Skeletal muscle tissue (tissue), 4 donors: ENCODE data around the gene ADGRF4. TPM values are rescaled to one million over a fixed set of nuclear protein-coding genes. Genes with fewer than 3 reads are reported as not detected.

ENCODE experiments used
- H3K27ac ChIP-seq: one replicate; pipeline ENCODE4 v1.7.0; 2013; ENCODE audit warnings: mild to moderate bottlenecking, low read depth, low read length, inconsistent platforms
- H3K27me3 ChIP-seq, 3 donors: one replicate each; pipeline ENCODE4 v1.7.0; 2013; ENCODE audit warnings: low read length in 3 of 3; ENCODE audit not compliant: control insufficient read depth in 3 of 3, insufficient read depth in 3 of 3
- H3K36me3 ChIP-seq, 3 donors: one replicate each; pipeline ENCODE4 v1.7.0; 2013; ENCODE audit warnings: low read length in 3 of 3; ENCODE audit not compliant: control insufficient read depth in 3 of 3, insufficient read depth in 3 of 3
- H3K4me1 ChIP-seq, 3 donors: one replicate each; pipeline ENCODE4 v1.7.0; 2013; ENCODE audit warnings: low read length in 3 of 3, mild to moderate bottlenecking in 3 of 3; ENCODE audit not compliant: control insufficient read depth in 3 of 3, insufficient read depth in 3 of 3
- H3K4me3 ChIP-seq, 3 donors: one replicate each; pipeline ENCODE4 v1.7.0; 2013; ENCODE audit warnings: low read length in 3 of 3
- H3K9ac ChIP-seq, 3 donors: one replicate each; pipeline ENCODE4 v1.7.0; 2013; ENCODE audit warnings: low read length in 3 of 3, mild to moderate bottlenecking in 3 of 3, moderate library complexity in 2 of 3, low read depth in 1 of 3
- H3K9me3 ChIP-seq, 3 donors: one replicate each; pipeline ENCODE4 v1.7.0; 2013; ENCODE audit warnings: low read length in 3 of 3; ENCODE audit not compliant: control insufficient read depth in 3 of 3
- total RNA-seq: library from RNA; depleted of rRNA; stranded (reverse); fragments of >200 nt; gene quantifications from one replicate; pipeline ENCODE4 v1.2.3, GENCODE V29; 2014
- donor health status: Osteomylitis.

The ADGRF4 gene
- total RNA-seq, 1 donor from 2014 or later, result not detected

- no peaks in the 10 kb centered on the region for H3K36me3 ChIP-seq
- no peak overlapping the region for H3K27ac ChIP-seq
- no peaks in the 10 kb centered on the region for H3K9me3 ChIP-seq
- H3K9ac ChIP-seq, result no peak overlapping the region
- no peak overlapping the region for H3K4me3 ChIP-seq
- peaks cover 0 to 3% (median 0%) of the 10 kb centered on the region in 3 donors for H3K27me3 ChIP-seq
- no peaks in the 10 kb centered on the region for H3K4me1 ChIP-seq
Measured at GRCh38 chr6:47710295-47710694, 11.9 kb downstream of the ADGRF4 start.

GRCh38 chr6:47713200-47713599, 14.8 kb downstream of the ADGRF4 start:
- Histone ChIP-seq H3K9ac (no peak overlapping the region), H3K9me3 (no peaks in the 10 kb centered on the region), H3K4me1 (no peaks in the 10 kb centered on the region), H3K27me3 (peaks cover 0 to 3% (median 0%) of the 10 kb centered on the region in 3 donors), H3K4me3 (no peak overlapping the region), H3K27ac (no peak overlapping the region), H3K36me3 (no peaks in the 10 kb centered on the region)

GRCh38 chr6:47714802-47715201, 16.4 kb downstream of the ADGRF4 start:
- Histone ChIP-seq H3K9ac (no peak overlapping the region), H3K27me3 (peaks cover 0 to 3% (median 0%) of the 10 kb centered on the region in 3 donors), H3K9me3 (no peaks in the 10 kb centered on the region), H3K36me3 (no peaks in the 10 kb centered on the region), H3K4me3 (no peak overlapping the region), H3K4me1 (no peaks in the 10 kb centered on the region), H3K27ac (no peak overlapping the region)

DNA sequence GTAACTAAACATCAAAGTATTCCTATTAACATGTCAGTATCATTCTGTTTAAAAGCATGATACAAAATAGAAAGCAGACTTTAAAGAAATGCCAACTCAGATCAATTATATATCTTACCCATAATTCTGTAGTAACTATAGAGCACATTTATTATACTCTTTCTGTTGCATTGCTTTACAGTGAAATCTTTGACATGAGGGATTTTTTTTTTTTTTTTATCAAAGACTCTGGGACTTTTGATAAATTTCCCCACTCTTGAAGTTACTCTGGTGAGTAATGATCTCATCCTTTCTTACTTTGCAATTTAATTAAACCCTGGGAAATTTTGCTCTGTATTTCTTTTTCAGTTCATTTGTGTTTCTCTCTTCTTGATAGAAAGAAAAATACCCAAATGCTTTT, 17.4 kb downstream of the ADGRF4 start:
- Histone ChIP-seq H3K9me3 (no peaks in the 10 kb centered on the region), H3K9ac (no peak overlapping the region), H3K36me3 (no peaks in the 10 kb centered on the region), H3K27ac (no peak overlapping the region), H3K4me3 (no peak overlapping the region), H3K27me3 (no peaks in the 10 kb centered on the region), H3K4me1 (no peaks in the 10 kb centered on the region)

DNA sequence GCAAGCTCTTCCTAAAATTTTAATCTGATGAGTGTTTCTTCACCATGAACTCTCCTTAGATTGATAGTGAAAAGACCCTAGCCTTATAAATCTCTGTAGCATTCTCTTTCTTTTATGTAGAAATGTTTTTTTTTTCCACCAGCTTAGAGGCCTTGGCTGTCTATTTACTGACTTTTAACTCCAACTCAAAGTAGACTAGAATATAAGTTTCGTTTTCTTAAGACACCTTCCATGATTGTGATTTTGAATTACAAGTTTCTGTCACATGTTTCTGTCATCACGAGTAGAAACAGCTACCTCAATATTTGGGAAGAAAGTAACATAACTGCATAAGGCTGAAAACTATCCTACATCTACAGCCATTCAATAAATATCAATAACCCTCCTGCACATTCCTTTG, 17.8 kb downstream of the ADGRF4 start:
- H3K4me1 ChIP-seq, result no peaks in the 10 kb centered on the region
- H3K4me3 ChIP-seq, result no peak overlapping the region
- H3K9me3 ChIP-seq, result no peaks in the 10 kb centered on the region
- H3K9ac ChIP-seq, result no peak overlapping the region
- H3K36me3 ChIP-seq, result no peaks in the 10 kb centered on the region
- H3K27ac ChIP-seq, result no peak overlapping the region
- H3K27me3 ChIP-seq, result no peaks in the 10 kb centered on the region

GRCh38 chr6:47718571-47718970, 20.2 kb downstream of the ADGRF4 start:
- no peaks in the 10 kb centered on the region for H3K36me3 ChIP-seq
- H3K9me3 ChIP-seq, result no peaks in the 10 kb centered on the region
- H3K27me3 ChIP-seq, result no peaks in the 10 kb centered on the region
- no peak overlapping the region for H3K9ac ChIP-seq
- no peak overlapping the region for H3K27ac ChIP-seq
- H3K4me3 ChIP-seq, result no peak overlapping the region
- no peaks in the 10 kb centered on the region for H3K4me1 ChIP-seq

DNA sequence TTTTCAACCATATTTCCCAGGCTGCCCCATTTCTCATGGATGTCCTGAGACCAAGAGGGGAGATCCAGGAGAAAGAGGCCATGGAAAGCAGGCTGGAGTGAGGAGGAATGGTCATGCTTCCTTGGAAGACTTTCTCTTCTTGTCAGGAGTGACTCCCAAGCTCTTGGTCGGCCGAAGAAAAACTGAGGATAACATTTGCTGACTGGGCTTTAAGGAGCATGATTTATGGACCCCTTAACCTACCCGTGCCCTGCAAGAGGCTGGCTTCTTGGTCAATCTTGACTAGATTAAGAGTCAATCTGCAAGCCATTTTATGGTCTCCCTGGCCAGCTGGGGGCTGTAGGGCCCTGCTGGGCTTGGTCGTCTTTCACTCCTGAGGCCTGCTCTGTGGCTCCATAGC, 22.8 kb downstream of the ADGRF4 start:
- H3K9me3 ChIP-seq, result no peaks in the 10 kb centered on the region
- H3K4me1 ChIP-seq, result no peaks in the 10 kb centered on the region
- H3K4me3 ChIP-seq, result no peak overlapping the region
- H3K9ac ChIP-seq, result no peak overlapping the region
- no peaks in the 10 kb centered on the region for H3K36me3 ChIP-seq
- no peak overlapping the region for H3K27ac ChIP-seq
- H3K27me3 ChIP-seq, result no peaks in the 10 kb centered on the region

DNA sequence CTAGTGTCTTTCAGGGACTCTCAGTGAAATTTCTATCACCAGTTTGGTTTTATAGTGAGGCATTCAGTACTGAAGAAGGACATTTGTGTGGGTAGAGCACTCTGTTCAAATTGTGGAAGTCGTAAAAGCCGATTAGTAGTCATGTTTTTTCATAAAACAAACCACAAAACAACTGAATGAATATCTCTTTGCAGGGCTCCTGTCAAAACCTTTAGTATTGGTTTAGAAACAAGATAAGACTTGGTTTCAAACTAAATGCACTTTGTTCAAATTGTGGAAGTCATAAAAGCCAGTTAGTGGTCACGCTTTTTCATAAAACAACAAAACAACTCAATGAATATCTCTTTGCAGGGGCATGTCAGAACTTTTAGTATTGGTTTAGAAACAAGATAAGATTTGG, 23.8 kb downstream of the ADGRF4 start:
- no peaks in the 10 kb centered on the region for H3K27me3 ChIP-seq

DNA sequence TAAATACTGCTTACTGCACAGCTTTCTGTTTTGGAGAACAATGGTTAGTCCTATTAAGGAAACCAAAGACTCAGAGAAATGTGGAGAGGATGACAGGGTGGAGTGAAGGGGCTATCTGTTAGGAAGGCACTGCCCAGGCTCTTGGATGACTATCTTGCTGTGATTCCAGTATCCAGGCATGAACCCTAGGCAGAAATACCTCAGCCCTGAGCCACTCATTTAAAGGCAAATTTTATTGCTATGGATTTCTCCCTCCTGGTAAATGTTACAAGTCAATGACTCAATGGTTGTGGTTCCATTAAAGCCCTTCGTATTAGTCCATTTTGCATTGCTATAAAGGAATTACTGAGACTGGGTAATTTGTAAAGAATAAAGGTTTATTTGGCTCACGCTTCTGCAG, 25.9 kb downstream of the ADGRF4 start:
- Histone ChIP-seq H3K4me3 (no peak overlapping the region), H3K9ac (no peak overlapping the region), H3K36me3 (no peaks in the 10 kb centered on the region), H3K27me3 (no peaks in the 10 kb centered on the region), H3K9me3 (no peaks in the 10 kb centered on the region), H3K27ac (no peak overlapping the region), H3K4me1 (no peaks in the 10 kb centered on the region)

More for the DNA sequence above, 23.8 kb downstream of the ADGRF4 start:
- no peak overlapping the region for H3K27ac ChIP-seq
- no peak overlapping the region for H3K4me3 ChIP-seq
- H3K4me1 ChIP-seq, result no peaks in the 10 kb centered on the region
- H3K9me3 ChIP-seq, result no peaks in the 10 kb centered on the region
- no peak overlapping the region for H3K9ac ChIP-seq
- H3K36me3 ChIP-seq, result no peaks in the 10 kb centered on the region

DNA sequence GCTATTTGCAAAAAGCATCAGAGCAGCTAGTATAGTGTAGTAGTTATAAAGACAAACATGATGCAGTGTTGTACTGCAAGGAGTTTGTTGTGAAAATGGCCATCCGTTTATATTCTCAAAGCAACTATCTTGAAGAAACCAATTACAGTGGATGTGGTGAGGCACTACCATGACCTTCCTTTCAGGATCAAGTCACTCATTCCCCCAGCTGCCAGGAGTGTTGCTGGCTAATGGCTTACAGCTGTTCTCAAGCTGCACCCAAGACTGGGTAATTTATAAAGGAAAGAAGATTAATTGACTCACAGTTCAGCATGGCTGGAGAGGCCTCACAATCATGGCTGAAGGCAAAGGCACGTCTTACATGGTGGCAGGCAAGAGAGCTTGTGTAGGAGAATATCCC, 29.0 kb downstream of the ADGRF4 start:
- Histone ChIP-seq H3K36me3 (no peaks in the 10 kb centered on the region), H3K9me3 (no peaks in the 10 kb centered on the region), H3K4me1 (no peaks in the 10 kb centered on the region), H3K27ac (no peak overlapping the region), H3K9ac (no peak overlapping the region), H3K4me3 (no peak overlapping the region), H3K27me3 (no peaks in the 10 kb centered on the region)

- no peaks in the 10 kb centered on the region for H3K9me3 ChIP-seq
- H3K4me1 ChIP-seq, result no peaks in the 10 kb centered on the region
- H3K4me3 ChIP-seq, result no peak overlapping the region
- no peak overlapping the region for H3K27ac ChIP-seq
- no peak overlapping the region for H3K9ac ChIP-seq
- H3K36me3 ChIP-seq, result no peaks in the 10 kb centered on the region
- H3K27me3 ChIP-seq, result no peaks in the 10 kb centered on the region
Measured at GRCh38 chr6:47729019-47729418, 30.6 kb downstream of the ADGRF4 start.
